Glomerular endothelial cell (primary cell): ENCODE measurements around the gene CLEC11A. TPM values are rescaled to one million over a fixed set of nuclear protein-coding genes. Genes with fewer than 3 reads are reported as not detected.
"Not testable (repeated sequence)": the region's sequence is repeated elsewhere in the genome, so short reads cannot be mapped to it uniquely, and the experiment has no call there.

Experiments used
- DNase-seq: peaks from one replicate; pipeline ENCODE4 v3.0.0-alpha.2; 2011; ENCODE audit warnings: low read depth, low spot score; ENCODE audit errors: extremely low read depth
- total RNA-seq: library from RNA; depleted of rRNA; stranded (reverse); fragments of >200 nt; gene quantifications from 2 replicates; pipeline ENCODE4 v1.2.3, GENCODE V29; 2015

The CLEC11A gene
- total RNA-seq, 1 donor from 2014 or later = 14.4 TPM

DNA sequence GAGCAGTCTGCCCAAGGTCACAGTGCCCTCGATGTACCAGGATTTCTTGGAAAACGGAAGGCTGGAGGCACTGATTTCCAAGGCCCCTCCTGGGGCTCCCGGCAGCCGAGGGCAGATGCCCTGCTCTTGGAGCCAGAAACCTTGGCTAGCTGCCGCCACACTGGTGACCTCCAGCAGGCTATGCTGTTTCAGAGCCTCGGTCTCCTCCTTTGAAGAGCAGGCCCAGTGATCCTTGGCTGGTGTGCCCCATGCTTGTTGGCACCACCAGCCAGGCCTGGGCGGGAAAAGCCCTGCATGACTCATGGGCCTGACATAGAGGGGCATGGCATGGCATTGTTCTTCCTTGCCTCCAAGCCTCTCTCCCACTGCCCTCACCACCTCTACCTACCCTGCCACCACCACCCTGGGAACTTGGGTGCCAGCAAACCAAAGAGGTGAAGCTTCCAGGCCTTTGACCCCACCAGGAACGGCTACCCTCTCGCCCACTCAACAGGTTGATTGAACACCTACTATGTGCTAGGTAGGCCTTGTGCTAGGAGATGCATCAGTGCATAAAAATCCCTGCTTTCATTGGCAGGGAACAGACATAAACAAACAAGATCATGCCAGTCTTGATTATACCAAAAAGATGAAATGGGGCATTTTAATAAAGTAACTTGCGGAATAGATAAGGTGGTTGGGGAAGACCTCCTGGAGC, 1.6 kb upstream of the CLEC11A start:
- no peak for DNase-seq

DNA sequence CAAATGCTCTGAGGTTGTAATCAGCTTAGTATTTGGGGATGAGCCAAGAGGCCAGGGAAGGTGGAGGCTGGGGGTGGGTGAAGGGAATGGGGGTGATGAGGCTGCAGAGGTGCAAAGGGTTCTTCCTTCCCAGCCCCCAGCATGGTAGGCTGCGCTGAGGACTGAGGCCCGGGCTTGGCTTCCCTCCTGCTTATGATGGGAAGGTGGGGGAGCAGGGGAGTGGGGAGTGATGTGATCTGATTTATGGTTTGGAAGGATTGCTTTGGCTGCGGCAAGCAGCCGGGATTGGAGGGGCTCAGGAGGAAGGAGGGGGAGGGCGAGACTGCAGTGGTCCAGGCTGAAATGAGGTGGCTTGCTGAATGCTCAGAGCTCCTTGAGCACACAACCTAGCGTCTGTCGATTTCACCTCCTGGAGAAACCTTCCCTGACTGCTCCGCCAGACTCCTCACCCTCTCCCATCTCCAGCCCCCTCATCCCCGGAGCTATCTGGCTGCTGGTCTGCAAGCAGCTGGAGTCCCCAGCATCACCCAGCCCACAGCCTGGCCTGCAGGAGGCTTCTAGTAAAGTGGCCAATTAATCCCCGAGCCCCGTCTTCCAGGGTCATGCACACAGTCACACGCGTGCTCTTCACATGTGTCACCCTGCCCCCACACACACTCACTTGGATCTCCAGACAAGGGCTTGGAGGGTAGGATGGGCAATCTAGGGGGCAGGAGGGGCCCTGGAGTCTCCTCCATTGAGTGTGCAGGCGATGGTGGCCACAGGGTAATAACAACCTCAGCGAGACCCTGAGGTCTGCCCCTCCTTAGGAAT, 757 bp upstream of the CLEC11A start:
- DNase-seq = no peak

DNA sequence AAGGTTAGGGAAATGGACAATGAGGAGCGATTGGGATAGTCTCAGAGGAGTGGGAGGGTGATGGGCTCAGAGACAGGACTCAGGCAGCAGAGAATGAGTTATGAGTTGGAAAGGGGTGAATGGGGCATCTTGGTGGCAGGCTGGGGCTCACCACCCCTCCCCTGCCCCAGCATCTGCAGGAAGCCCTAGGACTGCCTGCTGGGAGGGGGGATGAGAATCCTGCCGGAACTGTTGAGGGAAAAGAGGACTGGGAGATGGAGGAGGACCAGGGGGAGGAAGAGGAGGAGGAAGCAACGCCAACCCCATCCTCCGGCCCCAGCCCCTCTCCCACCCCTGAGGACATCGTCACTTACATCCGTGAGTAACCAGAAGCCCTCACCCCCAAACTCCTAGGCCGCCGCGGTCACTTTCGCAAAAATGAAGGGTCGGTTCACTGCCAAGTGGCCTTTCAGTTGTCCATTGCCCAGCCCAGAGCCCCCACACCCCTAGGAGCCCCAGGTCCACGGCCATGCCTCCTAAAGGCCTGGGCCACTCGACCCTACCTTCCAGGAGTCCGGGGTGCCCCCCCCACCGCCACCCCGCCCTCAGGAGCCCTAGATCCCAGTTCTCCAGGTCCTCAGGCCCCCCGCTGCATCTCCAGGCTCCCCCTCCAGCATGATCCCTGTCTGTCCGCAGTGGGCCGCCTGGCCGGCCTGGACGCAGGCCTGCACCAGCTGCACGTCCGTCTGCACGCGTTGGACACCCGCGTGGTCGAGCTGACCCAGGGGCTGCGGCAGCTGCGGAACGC, 764 bp downstream of the CLEC11A start:
- no peak for DNase-seq

DNA sequence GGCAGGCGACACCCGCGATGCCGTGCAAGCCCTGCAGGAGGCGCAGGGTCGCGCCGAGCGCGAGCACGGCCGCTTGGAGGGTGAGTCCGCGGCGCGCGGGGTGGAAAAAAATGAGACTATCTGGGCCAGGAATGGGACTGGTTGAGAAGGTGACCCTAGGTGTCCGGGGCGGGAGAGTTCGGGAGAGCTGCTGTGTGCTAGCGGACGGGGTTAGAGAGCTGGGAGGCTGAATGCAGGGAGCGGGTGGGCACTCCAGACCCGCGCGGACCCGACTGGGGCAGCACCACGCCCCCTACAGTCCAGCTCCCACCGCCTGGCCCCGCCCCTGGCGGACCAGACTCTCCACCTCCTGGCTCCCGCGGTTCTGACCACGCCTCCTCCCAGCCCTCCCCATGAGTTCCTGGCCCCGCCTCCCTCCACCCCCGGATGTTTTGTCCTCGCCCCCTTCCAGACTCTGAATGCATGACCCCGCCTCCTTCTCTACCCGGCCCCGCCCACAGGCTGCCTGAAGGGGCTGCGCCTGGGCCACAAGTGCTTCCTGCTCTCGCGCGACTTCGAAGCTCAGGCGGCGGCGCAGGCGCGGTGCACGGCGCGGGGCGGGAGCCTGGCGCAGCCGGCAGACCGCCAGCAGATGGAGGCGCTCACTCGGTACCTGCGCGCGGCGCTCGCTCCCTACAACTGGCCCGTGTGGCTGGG, 1.5 kb downstream of the CLEC11A start:
- peak; percentile 89 for DNase-seq

DNA sequence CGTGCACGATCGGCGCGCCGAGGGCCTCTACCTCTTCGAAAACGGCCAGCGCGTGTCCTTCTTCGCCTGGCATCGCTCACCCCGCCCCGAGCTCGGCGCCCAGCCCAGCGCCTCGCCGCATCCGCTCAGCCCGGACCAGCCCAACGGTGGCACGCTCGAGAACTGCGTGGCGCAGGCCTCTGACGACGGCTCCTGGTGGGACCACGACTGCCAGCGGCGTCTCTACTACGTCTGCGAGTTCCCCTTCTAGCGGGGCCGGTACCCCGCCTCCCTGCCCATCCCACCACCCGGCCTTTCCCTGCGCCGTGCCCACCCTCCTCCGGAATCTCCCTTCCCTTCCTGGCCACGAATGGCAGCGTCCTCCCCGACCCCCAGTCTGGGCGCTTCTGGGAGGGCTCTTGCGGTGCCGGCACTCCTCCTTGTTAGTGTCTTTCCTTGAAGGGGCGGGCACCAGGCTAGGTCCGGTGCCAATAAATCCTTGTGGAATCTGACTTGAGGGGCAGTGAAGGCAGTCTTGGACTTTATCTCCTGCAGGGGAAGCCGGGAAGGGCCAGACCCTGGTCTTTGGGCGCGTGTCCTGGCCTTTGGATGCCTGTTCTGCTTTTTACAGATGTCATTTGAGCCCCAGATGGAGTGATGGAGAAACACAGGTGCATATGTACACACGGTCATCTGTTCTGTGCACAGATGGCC, 2.2 kb downstream of the CLEC11A start:
- DNase-seq = no peak

DNA sequence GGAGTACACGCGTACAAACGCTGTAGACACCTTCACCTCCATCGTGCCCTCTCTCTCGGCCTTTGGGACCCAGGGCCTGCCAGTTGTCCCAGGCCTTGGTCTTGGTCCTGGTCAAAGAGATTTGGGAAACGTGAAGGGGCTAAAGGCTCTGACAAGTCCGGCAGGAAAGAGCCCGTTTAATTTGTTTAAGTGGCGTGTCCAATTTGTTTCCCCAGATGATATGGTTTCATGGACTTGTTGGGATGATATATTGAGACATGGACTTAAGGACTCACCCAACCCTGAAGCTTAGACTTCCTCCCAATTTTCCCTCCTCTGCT, 2.7 kb downstream of the CLEC11A start:
- DNase-seq = no peak

DNA sequence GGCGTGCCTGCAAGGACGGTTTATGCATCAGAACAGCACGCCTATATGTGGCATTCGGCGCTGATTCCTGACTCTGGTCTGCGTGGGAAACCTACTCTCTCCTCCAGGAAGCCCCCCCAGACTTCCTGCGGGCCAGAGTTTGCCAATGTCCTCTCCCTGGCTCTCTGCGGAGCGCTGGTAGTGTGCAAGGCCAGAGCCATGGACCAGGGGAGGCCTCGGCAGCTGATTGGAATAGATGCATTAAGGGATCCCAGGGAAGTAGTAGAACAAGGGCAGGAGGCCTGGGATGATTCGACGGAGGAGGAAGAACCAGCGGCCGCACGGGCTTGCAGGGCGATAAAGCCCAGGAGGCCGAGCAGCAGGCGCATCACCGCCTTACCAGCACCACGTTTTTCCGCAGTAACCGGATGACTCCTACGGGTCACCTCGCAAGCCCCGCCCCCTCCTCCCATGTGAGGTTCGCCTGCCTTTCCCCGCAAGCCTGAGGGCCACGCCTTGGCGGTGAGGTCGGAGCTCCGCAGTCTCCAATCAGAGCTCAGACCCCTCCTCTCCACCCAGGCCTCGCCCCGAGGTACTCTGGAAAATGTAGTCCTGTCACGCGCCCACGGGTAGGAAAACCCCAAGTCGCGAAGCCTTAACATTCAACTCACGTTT, 5.0 kb downstream of the CLEC11A start:
- DNase-seq = no peak

DNA sequence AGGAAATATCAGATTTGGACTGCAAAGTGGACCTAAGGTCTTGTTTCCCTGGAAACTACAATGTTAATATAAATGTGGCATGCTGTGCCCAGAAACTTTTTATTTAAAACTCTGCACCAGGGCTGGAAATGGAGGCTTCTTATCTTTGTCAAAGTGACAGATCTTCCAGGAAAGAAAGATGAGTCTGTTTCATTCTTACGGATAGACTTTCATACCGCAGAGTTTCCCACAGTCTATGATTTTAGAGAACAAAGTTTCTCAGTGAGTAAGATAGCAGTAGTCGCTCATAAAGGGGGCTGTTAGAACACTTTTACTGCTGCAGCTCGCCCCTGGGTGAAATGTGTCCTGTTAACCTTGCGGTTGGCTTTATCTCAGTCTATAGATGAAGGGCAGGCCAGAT, 6.7 kb downstream of the CLEC11A start:
- DNase-seq = no peak

DNA sequence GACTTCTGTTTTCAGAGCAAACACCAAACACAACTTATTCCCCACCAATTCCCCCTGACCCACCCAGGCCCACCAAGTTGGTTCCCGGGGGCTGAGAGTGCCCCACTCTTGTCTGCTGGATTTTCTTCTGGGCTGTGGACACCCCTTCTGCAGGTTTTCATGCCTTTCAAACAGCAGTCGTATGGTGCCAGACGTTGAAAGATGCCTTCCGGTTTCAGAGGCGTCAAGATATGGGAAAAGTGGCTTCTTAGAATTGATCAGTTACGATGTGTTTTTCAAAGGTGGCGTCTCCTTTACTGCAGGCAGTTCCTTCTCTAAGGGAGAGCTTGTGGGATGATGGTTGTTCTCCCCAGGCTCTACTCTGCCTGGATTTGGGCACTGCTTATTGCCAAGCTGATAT, 12.7 kb downstream of the CLEC11A start:
- no peak for DNase-seq

DNA sequence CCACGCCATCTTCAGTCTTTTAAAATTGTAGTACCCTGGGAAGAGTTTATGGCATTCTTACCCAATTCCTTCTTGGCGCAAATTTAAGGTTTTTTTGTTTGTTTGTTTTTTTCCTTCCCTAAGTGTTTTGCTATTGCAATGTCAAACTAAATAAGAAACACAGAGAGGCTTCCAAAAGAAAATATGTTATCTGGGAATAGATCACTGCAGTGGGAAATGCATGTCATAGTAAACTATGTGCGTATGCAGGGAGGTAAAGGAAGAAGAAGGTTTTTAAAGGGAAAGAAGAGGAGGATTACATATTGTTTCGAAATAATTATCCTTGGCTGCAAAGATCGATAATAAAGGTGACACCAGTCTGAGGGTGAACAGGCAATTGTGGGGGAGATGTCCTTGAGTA, 13.2 kb downstream of the CLEC11A start:
- no peak for DNase-seq

DNA sequence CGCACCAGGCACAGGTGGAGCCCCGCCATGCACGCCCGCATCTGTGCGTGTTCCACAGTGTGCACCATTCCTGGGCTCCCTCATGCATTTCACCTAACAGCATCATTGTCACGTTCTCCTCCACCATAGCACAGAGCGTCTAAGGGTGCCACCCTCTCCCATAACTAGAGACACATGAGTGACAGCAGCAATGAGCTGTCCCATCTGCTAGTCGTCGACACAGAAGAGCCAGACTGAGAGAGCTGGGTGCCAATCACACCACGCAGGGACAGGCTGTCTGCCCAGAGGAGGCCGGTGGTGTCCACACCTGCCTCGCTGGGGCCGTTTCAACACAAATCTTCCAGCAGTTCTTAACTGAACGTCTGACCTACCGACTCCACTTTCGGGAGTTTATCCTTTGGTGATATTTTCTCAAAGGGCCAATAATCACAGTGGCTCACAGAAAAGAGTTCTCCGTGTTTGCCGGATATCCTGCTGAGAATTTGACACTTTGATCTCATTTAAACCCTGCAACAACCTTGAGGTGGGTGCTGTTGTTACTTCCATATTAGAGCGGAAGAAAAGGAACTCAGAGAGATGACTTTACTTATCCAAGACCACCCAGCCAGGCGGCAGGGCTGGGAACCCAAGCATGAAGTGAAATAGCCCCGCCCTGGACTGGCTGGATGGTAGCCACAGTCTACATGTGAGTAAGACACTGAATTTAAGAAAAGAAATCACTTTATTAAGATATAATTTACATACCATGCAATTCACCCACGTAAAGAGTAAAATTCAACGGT, 16.2 kb downstream of the CLEC11A start:
- DNase-seq = no peak

DNA sequence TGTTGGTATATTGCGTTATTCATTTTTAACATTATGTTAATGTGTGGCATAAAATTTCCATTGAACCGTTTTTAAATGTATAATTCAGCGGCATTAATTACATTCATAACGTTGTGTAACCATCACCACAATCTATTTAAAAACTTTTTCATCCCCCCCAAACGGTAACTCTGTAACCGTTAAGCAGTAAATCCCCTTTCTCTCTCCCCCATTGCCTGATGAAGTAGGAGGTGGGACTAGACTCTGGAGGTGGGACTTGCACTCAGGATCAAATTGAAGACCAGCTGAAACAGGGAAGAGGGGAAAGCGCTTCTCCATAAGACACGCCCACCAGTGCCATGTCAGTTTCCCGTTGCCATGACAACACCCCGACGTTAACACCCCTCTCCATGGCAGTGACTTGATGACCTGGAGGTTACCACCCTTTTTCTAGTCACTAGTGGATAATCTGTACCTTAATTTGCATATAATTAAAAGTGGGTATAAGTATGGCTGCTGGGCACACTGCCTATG, 16.8 kb downstream of the CLEC11A start:
- no peak for DNase-seq

DNA sequence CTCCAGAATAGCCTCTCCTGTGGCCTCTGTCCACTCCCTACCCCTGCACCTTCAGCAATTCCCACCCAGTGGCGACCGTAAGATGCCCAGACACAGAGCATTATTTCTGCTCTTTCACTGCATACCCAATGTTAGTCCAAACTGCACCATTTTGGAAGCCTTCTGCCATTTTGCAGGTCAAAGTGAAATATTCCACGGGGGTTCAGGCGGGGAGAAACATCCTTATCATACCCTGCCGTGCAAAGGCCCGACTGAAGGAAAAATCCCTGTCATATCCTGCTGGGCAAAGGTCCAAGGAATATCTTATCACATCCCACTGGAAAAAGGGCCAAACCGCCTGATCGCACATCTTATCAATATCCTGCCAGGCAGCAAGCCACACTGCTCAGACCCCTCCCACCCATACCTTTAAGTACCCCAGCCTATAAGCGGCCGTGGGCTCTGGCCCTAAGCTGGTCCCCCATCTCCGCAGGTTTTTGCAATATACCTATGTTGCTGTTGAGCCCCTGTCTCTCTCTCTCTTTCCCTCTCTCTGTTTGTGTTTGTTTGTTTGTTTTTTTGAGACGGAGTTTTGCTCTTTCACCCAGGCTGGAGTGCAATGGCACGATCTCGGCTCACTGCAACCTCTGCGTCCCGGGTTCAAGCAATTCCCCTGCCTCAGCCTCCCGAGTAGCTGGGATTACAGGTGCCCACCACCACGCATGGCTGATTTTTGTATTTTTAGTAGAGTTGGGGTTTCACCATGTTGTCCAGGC, 18.2 kb downstream of the CLEC11A start:
- no peak for DNase-seq

DNA sequence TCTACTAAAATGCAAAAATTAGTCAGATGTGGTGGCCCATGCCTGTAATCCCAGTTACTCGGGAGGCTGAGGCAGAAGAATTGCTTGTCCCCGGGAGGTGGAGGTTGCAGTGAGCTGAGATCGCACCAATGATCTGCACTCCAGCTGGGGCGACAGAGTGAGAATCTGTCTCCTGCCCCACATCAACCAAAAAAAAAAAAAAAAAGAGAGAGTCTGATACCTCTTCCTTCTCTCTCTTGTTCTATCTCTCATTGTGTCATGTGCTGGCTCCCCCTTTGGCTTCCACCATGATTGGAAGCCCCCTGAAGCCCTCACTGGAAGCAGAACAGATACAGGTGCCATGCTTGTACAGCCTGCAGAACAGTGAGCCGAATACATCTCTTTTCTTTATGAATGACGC, 20.4 kb downstream of the CLEC11A start:
- DNase-seq = no peak

DNA sequence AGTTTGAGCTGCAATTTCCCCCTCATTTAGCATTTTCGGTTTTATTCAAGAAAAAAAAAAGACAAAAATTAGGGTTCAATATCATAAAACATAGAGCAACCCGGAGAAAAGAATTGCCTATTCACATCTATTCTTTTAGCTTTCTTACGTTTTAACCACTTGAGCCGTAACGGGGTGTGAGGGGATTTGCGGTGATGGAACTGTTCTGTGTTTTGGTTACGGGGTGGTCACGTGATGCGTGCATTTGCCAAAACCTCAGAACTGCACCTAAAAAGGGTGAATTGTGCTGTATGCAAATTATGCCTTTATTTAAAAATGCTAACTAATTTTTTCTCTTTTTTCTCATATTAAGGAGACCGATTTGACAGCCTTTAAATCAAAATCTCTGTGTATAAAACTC, 22.1 kb downstream of the CLEC11A start:
- no peak for DNase-seq

DNA sequence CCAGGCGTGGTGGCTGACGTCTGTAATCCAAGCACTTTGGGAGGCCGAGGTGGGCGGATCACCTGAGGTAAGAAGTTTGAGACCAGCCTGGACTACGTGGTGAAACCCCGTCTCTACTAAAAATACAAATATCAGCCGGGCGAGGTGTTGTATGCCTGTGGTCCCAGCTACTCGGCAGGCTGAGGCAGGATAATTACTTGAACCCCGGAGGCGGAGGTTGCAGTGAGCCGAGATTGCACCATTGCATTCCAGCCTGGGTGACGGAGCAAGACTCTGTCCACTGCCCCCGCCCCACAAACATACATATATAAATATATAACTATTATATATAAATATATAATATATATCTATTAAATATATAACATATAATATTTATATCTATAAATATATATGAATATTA, 24.0 kb downstream of the CLEC11A start:
- not testable (repeated sequence) for DNase-seq

DNA sequence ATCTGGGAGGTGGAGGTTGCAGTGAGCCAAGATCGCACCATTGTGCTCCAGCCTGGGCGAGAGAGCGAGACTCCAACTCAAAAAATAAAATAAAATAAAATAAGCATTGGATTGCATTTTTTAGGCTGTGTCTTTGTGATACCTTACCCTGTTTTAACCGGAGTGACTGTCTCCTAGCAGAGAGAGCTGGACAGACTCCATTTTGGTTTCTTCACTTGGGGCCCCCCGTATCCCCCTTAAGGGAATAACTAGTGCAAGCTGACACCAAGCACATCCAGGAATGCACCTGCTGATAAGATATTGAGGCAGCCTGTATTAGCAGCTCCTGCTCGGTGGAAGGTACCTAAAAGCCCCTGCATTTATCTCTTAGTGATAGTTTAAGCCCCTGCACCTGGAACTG, 26.3 kb downstream of the CLEC11A start:
- DNase-seq = no peak

DNA sequence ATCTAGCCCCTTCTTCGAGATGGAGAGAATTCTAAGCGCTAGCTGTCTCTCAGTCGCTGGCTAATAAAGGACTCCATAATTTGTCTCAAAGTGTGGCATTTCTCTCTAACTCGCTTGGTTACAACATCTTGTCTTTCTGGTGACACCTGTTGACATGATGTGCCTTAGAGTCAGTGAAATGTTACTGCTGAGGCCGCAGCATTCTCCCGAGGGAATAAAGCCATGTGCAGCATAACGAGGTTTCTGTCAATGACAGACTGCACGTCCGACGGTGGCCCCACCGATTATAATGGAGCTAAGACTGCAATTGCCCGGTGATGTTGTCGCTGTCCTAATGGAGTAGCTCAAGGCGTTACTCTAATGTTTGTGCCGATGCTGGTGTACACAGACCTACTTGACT, 26.8 kb downstream of the CLEC11A start:
- no peak for DNase-seq
